GM18507 (cell line): ENCODE data around the gene MAGEA2B.
"Not testable (repeated sequence)": the region's sequence is repeated elsewhere in the genome, so short reads cannot be mapped to it uniquely, and the experiment has no call there.

Experiments used
- DNase-seq: peaks from one replicate; pipeline ENCODE4 v3.0.0; 2011; ENCODE audit warnings: low read depth; ENCODE audit not compliant: insufficient read length; ENCODE audit errors: extremely low spot score
- FAIRE-seq: peaks from 2 replicates; lab custom pipeline; 2011; peaks lifted over from hg19 to GRCh38; lab: Jason Lieb, UNC

MAGEA2B gene

DNA sequence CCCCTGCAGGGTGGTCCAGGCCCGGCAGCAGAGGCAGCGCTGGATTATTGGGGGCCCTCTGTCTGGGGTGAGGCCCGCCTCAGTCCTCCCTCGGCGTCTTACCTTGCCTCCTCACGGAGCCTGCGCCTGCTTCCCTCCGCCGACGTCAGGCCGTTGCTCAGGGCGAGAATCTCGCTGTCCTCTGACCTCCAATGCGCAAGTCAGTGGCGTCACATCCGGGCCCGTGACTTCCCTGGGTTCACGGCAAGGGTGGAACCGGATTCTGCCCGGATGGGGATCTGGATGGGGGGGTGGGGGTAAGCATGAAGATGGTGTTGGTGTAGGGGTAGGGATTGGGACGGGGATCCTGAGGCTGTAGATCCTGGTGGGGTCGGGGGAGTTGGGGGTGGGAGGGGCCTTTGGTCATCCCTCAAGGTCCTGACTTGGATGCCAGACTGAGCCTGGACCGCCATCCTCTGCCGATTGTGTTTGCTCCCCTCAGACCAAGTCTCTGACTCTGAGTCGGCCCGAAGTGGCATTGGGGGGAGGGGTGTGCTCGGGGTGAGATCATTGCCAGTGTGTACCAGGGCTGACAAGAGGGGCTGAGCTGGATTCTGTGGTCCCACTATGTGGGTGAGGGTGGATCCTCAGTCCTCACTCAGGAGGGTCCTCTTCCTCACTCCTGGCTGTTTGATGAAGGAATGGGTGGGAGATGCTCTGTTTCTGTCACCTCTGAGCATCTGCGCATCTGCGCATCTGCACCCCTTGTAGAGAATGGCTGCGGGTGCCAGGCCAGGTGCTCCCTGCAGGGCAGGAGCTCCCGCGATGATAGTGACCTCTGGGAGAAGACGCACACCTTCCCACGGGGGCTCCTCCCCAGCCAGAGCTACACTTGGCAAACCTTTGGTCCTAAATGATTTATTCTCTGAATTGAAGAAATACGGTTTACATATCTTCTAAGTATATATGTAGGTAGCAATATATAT is 39.5 kb downstream of the MAGEA2B start, which contains the start of gene MAGEA2:
Gene MAGEA2 (minus strand): TSS at position 157 of the 965 bp plus-strand sequence. CDS start 2,479 bp downstream, outside the sequence.
- FAIRE-seq, DNase-seq: not testable (repeated sequence)

DNA sequence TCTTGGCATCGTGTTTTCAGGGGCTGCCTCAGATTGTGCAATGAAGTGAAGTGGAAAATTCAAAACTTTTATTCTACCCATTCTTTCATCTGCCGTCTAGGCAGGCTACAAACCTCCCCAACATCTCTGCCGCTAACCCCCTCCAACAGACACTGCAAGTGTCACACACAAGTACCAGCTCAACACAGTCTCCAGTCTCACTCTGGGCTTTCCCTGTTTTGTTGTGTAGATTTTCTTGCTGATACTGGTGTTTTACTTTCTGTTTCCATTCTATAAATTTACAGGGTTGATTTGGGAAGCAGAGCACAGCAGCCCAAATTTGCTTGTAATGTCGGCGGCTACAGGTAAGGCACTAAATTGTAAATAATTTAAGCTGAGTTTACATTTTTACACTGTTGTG is 40.4 kb downstream of the MAGEA2B start:
- not testable (repeated sequence) for DNase-seq, FAIRE-seq

DNA sequence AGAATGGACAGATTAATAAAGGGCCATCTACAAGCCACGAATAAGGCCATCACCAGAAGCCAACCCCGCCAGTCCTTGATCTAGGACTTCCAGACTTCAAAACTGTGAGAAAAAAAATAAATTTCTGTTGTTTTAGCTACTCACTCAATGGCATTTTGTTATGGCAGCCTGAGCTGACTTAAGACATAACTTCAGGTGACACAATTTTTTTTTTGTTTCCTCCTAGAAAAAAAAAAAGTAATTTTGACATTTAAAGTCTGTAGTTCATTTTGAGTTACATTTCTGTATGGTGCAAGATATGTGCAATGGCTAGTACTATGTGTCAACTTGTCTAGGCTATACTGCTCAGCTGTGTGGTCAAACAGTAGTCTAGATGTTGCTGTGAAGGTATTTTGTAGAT is 44.5 kb downstream of the MAGEA2B start, which contains the start of gene CSAG3:
Gene CSAG3 (plus strand): TSS at position 301 of the 400 bp plus-strand sequence.
- not testable (repeated sequence) for FAIRE-seq, DNase-seq

DNA sequence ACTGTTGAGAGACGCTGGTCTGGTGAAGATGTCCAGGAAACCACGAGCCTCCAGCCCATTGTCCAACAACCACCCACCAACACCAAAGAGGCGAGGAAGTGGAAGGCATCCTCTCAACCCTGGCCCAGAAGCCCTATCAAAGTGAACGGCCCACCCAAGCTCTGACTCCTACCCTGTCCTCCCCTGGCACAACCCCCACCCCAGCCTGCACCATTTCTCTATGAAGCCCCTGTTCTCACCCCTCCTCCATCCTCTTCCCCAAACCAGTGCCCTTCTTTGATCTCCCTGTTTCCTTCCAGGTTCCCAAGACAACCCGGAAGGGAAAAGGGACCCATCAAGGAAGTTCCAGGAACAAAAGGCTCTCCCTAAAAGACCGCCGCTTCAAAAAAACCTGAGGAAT is 45.1 kb downstream of the MAGEA2B start:
- FAIRE-seq, DNase-seq: not testable (repeated sequence)

DNA sequence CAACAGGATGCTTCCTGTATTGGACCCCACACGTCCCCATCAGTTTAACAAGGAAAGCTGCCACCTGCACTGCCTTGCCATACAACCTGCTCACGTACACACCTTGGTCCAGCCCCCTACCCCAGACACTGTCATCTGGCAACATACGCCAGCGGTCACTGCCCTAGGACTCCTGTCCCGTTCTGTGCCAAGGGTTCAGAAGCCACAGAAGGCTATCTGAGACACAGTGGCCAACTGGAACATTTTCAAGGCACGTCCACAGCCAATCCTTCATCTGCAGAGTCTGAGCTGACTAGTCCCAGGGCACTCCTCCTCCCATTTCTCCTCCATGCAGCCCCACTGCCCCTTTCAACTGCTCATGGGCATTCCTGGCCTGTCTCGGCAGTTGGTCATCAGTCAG is 47.2 kb downstream of the MAGEA2B start:
- FAIRE-seq = not testable (repeated sequence)

DNA sequence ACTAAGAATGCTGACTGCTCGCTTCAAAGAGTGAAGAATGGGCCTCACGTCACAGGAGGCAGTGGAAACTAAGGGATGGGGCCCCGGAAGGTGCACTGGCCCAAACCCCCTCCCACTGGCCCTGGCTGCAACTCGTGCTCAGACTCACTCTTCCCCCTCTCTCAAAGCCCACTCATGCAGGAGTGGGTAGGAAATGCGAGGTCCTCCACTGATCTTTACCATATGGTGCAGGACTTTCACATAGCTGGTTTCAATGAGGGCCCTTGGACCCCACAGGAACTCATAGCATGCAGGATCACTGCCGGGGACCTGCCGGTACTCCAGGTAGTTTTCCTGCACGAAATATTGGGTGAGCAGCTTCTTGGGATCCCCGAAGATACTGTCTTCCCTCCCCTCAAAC is 52.1 kb downstream of the MAGEA2B start:
- not testable (repeated sequence) for FAIRE-seq, DNase-seq

More for the DNA sequence above, 47.2 kb downstream of the MAGEA2B start:
- not testable (repeated sequence) for DNase-seq
